ENCODE results near the gene CCDC91.

Gene CCDC91

DNA sequence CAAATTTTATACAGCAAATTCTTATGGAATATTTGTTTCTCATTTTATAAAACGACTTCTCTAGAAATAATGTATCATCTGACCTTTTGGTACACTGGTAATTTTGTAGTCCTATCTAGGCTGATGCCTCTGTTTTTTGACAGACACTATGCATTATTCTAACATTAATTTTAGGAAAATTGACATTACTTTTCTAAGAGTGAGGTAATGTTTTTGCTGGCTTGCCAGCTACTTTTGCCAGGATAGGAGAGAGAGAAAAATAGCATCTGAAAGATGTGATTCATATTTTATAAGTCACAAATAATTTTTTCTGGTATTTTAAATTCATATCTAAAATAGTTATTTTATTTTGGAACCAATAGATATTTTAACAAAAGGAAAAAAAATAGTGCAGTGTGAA, 153.5 kb downstream of the CCDC91 start:
- no peak overlapping the region for H3K4me3 ChIP-seq (replicated peaks; ENCODE audit: low read depth, low read length)
- TF ChIP-seq, protein P1, sequence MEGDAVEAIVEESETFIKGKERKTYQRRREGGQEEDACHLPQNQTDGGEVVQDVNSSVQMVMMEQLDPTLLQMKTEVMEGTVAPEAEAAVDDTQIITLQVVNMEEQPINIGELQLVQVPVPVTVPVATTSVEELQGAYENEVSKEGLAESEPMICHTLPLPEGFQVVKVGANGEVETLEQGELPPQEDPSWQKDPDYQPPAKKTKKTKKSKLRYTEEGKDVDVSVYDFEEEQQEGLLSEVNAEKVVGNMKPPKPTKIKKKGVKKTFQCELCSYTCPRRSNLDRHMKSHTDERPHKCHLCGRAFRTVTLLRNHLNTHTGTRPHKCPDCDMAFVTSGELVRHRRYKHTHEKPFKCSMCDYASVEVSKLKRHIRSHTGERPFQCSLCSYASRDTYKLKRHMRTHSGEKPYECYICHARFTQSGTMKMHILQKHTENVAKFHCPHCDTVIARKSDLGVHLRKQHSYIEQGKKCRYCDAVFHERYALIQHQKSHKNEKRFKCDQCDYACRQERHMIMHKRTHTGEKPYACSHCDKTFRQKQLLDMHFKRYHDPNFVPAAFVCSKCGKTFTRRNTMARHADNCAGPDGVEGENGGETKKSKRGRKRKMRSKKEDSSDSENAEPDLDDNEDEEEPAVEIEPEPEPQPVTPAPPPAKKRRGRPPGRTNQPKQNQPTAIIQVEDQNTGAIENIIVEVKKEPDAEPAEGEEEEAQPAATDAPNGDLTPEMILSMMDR (IDR thresholded peaks at IDR 0.05; ENCODE audit: low read length, missing control alignments) = no peak
- no peak for DNase-seq (ENCODE audit: low read depth)

DNA sequence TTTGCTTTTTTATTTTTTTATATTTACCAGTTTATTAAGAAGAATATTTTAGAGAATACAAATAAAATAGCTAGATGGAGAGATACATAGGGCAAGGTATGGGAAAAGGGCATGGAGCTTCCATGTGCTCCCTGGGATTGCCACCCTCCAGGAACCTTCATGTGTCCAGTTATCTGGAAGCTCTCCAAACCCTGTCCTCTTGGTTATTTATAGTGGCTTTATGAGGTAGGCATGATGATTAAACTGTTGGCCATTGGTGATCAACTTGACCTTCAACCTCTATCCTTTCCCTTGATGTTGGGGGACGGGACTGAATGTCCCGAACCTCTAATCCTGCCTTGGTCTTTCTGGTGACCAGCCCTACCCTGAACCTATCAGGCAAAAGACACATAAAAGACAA, 156.3 kb downstream of the CCDC91 start:
- no peak overlapping the region for H3K4me3 ChIP-seq (replicated peaks; ENCODE audit: low read depth, low read length)
- TF ChIP-seq, protein P1 (IDR thresholded peaks at IDR 0.05; ENCODE audit: low read length, missing control alignments) = no peak
- no peak for DNase-seq (ENCODE audit: low read depth)

DNA sequence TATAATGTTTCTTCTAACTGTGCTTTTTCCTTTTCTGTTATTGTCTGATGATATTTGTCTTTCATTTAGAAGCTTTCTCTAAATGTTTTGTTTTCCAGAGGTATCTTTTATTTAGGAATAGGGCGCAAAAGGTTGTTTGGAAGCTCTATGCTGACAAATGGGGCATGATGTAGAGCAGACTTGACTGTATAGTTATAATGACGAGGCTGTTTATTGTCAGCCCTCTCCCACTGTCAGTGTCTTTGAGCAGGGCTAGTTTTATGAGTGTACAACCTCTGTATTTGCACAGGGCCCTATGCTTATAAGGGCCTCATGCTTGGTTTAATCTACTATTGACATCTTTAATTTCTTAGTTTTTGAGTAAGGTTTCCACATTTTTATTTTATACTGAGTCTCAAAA, 158.9 kb downstream of the CCDC91 start:
- DNase-seq (ENCODE audit: low read depth) = no peak
- TF ChIP-seq, protein P1 (IDR thresholded peaks at IDR 0.05; ENCODE audit: low read length, missing control alignments) = no peak
- no peak overlapping the region for H3K4me3 ChIP-seq (replicated peaks; ENCODE audit: low read depth, low read length)

DNA sequence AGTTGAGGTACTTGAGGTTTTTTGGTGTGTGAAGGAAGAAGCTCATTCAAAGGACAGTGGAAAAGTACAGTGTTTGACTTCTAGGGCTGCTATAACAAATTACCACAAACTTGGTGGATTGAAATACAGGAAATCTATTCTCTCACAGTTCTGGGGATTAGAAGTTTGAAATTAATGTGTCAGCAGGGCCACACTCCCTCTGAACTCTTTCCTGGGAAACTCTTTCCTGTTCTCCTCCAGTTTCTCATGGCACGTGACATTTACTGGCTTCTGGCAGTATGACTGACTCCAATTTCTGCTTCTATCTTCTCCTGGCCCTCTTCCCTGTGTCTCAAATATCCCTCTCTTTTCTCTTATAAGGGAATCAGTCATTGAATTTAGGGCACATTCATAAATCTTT, 160.2 kb downstream of the CCDC91 start:
- no peak overlapping the region for H3K4me3 ChIP-seq (replicated peaks; ENCODE audit: low read depth, low read length)
- TF ChIP-seq, protein P1 (IDR thresholded peaks at IDR 0.05; ENCODE audit: low read length, missing control alignments) = no peak
- peak; percentile 20 for DNase-seq (ENCODE audit: low read depth)

DNA sequence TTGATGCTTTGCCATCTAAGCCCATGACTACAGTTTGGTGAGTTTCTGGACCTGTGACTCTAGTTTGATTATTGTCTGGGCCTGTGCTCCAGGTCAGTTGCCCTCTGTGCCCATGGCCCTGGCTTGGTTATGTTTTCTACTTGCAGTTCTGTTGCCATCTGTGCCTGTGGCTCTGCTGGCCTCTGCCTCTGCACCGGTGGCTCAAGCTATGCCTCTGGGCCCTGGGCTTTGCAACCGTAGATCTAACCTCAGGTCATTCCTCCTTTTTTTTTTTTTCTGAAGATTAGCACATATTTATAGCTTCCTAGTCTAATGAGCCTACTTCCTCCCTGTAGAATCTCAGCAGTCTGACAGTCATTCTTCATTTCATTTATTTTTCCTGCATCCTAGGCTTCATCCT, 161.2 kb downstream of the CCDC91 start:
- TF ChIP-seq, protein P1 (IDR thresholded peaks at IDR 0.05; ENCODE audit: low read length, missing control alignments) = no peak
- DNase-seq (ENCODE audit: low read depth) = no peak
- no peak overlapping the region for H3K4me3 ChIP-seq (replicated peaks; ENCODE audit: low read depth, low read length)

DNA sequence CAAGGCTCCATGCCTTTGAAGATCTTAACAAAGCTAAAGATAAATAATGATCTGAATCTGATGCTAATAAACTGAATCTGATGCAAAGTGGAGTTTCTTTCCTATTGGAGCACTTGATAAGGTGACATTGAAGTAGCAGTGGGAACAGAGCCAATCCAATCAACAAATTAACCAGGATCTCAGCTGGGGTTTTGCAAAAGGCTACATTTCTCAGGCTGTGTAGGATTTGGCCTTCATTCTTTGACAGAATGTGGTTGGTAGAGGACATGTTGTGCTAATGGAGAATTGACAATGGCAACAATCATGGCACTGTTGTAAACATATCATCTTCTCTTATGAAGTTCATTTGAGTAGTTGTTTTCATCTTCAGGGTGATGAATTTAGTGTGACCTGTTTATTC, 164.9 kb downstream of the CCDC91 start:
- TF ChIP-seq, protein P1 (IDR thresholded peaks at IDR 0.05; ENCODE audit: low read length, missing control alignments) = no peak
- no peak for DNase-seq (ENCODE audit: low read depth)
- no peak overlapping the region for H3K4me3 ChIP-seq (replicated peaks; ENCODE audit: low read depth, low read length)

DNA sequence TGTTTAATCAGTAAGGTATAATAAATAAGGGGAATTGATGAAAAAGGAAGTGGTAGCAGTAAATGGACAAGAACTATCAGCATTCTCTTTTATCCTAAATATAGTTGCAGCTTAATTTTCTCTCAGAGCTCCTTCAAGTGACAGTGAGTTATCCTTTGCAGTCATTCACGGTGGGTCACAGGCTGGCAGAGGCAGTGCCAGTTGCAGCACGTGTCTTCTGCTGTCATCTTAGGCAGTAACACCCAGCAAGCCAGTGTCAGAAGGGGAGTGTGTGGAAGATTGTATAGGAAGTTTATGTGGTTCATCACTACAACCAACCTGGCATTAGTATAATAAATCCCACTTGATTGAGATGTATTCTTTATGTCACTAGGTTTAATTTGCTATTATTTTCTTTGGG, 170.0 kb downstream of the CCDC91 start:
- H3K4me3 ChIP-seq (replicated peaks; ENCODE audit: low read depth, low read length) = no peak overlapping the region
- TF ChIP-seq, protein P1 (IDR thresholded peaks at IDR 0.05; ENCODE audit: low read length, missing control alignments) = no peak
- DNase-seq (ENCODE audit: low read depth) = no peak
